Measurements from ENCODE around the gene C1QTNF7.

Gene C1QTNF7

GRCh38 chr4:15423285-15423711 is 4.5 kb upstream of the C1QTNF7 start:
- Histone ChIP-seq H3F3A (ENCODE audit: low read depth) (no peaks in the 10 kb centered on the region), H3K36me3 (ENCODE audit: insufficient read depth, low read length) (no peaks in the 10 kb centered on the region), H4K20me1 (ENCODE audit: insufficient read depth, low read length, poor library complexity, severe bottlenecking) (no peaks in the 10 kb centered on the region), H3K4me3 (ENCODE audit: low read length, poor library complexity, severe bottlenecking) (no peak overlapping the region), H3K79me2 (ENCODE audit: insufficient read depth, low read length) (no peaks in the 10 kb centered on the region), H3K9me2 (replicated peaks; ENCODE audit: low read depth, low read length) (no peaks in the 10 kb centered on the region), H2AFZ (ENCODE audit: low read length) (no peak overlapping the region), H3K9ac (ENCODE audit: low read depth, low read length, poor library complexity, severe bottlenecking) (no peak overlapping the region), H3K9me3 (ENCODE audit: insufficient read depth, low read depth, low read length) (no peaks in the 10 kb centered on the region), H3K4me2 (ENCODE audit: low read depth, low read length, poor library complexity, severe bottlenecking) (no peak overlapping the region), H3K4me1 (ENCODE audit: insufficient read depth, low read length, poor library complexity, severe bottlenecking) (peaks cover 7% of the 10 kb centered on the region), H3K27me3 (ENCODE audit: insufficient read depth, low read length, poor library complexity, severe bottlenecking) (no peaks in the 10 kb centered on the region)
- TF ChIP-seq CTCF (conservative IDR thresholded peaks at IDR 0.05; ENCODE audit: low read length) (no peak), EZH2phosphoT487 (IDR thresholded peaks at IDR 0.05; ENCODE audit: borderline replicate concordance) (no peak)

GRCh38 chr4:15425520-15425919 is 2.3 kb upstream of the C1QTNF7 start:
- no peaks in the 10 kb centered on the region for H4K20me1 ChIP-seq (ENCODE audit: insufficient read depth, low read length, poor library complexity, severe bottlenecking)
- H3K4me3 ChIP-seq (ENCODE audit: low read length, poor library complexity, severe bottlenecking): no peak overlapping the region
- no peak overlapping the region for H3K4me2 ChIP-seq (ENCODE audit: low read depth, low read length, poor library complexity, severe bottlenecking)
- H3K4me1 ChIP-seq (ENCODE audit: insufficient read depth, low read length, poor library complexity, severe bottlenecking): peaks cover 7% of the 10 kb centered on the region
- H3K79me2 ChIP-seq (ENCODE audit: insufficient read depth, low read length): no peaks in the 10 kb centered on the region
- no peak overlapping the region for H2AFZ ChIP-seq (ENCODE audit: low read length)
- H3K9me2 ChIP-seq (replicated peaks; ENCODE audit: low read depth, low read length): no peaks in the 10 kb centered on the region
- H3K9me3 ChIP-seq (ENCODE audit: insufficient read depth, low read depth, low read length): no peaks in the 10 kb centered on the region
- H3K27me3 ChIP-seq (ENCODE audit: insufficient read depth, low read length, poor library complexity, severe bottlenecking): no peaks in the 10 kb centered on the region
- TF ChIP-seq CTCF (conservative IDR thresholded peaks at IDR 0.05; ENCODE audit: low read length) (no peak), EZH2phosphoT487 (IDR thresholded peaks at IDR 0.05; ENCODE audit: borderline replicate concordance) (no peak)
- no peaks in the 10 kb centered on the region for H3K36me3 ChIP-seq (ENCODE audit: insufficient read depth, low read length)
- H3F3A ChIP-seq (ENCODE audit: low read depth): no peaks in the 10 kb centered on the region
- H3K9ac ChIP-seq (ENCODE audit: low read depth, low read length, poor library complexity, severe bottlenecking): no peak overlapping the region

GRCh38 chr4:15427161-15427560 is 672 bp upstream of the C1QTNF7 start:
- Histone ChIP-seq H3K36me3 (ENCODE audit: insufficient read depth, low read length) (no peaks in the 10 kb centered on the region), H3K9ac (ENCODE audit: low read depth, low read length, poor library complexity, severe bottlenecking) (no peak overlapping the region), H3K4me2 (ENCODE audit: low read depth, low read length, poor library complexity, severe bottlenecking) (no peak overlapping the region), H3F3A (ENCODE audit: low read depth) (no peaks in the 10 kb centered on the region), H3K4me1 (ENCODE audit: insufficient read depth, low read length, poor library complexity, severe bottlenecking) (peaks cover 7% of the 10 kb centered on the region), H2AFZ (ENCODE audit: low read length) (no peak overlapping the region), H3K27me3 (ENCODE audit: insufficient read depth, low read length, poor library complexity, severe bottlenecking) (no peaks in the 10 kb centered on the region), H4K20me1 (ENCODE audit: insufficient read depth, low read length, poor library complexity, severe bottlenecking) (no peaks in the 10 kb centered on the region), H3K79me2 (ENCODE audit: insufficient read depth, low read length) (no peaks in the 10 kb centered on the region), H3K9me3 (ENCODE audit: insufficient read depth, low read depth, low read length) (no peaks in the 10 kb centered on the region), H3K4me3 (ENCODE audit: low read length, poor library complexity, severe bottlenecking) (no peak overlapping the region), H3K9me2 (replicated peaks; ENCODE audit: low read depth, low read length) (no peaks in the 10 kb centered on the region)
- TF ChIP-seq EZH2phosphoT487 (IDR thresholded peaks at IDR 0.05; ENCODE audit: borderline replicate concordance) (no peak), CTCF (conservative IDR thresholded peaks at IDR 0.05; ENCODE audit: low read length) (no peak)

Data from Loucy (cell line).